Measurements from ENCODE around the gene SORBS2.

SORBS2 gene

GRCh38 chr4:185764876-185765275 is 47.1 kb downstream of the SORBS2 start:
- Histone ChIP-seq H2AFZ (ENCODE audit: insufficient read depth, low read length, poor library complexity) (no peak overlapping the region), H3K36me3 (ENCODE audit: control insufficient read depth in 1 of 2, insufficient read depth in 2 of 2, low read length in 2 of 2) (no peaks in the 10 kb centered on the region), H3K23ac (ENCODE audit: low read length) (no peak overlapping the region), H3K18ac (ENCODE audit: low read length) (no peak overlapping the region), H2BK120ac (ENCODE audit: insufficient read depth, low read length, poor library complexity) (no peak overlapping the region), H3K27me3 (ENCODE audit: insufficient read depth, low read length) (no peaks in the 10 kb centered on the region), H3K9ac (ENCODE audit: low read length) (no peak overlapping the region), H2AK5ac (ENCODE audit: low read length) (no peak overlapping the region), H4K91ac (ENCODE audit: low read depth, low read length) (no peak overlapping the region), H3K79me1 (ENCODE audit: low read length) (no peaks in the 10 kb centered on the region), H4K8ac (ENCODE audit: low read depth, low read length) (no peak overlapping the region), H3K4me2 (ENCODE audit: low read length) (no peak overlapping the region), H3K4me1 (ENCODE audit: control insufficient read depth in 1 of 2, insufficient read depth in 2 of 2, low read length in 2 of 2) (no peaks in the 10 kb centered on the region), H2BK5ac (ENCODE audit: low read depth, low read length, poor library complexity) (no peak overlapping the region), H3K9me3 (ENCODE audit: insufficient read depth, low read depth, low read length) (no peaks in the 10 kb centered on the region), H3K79me2 (ENCODE audit: control insufficient read depth, insufficient read depth, low read length, poor library complexity) (no peaks in the 10 kb centered on the region), H4K12ac (ENCODE audit: low read depth, low read length) (no peak overlapping the region), H2BK12ac (ENCODE audit: low read length) (no peak overlapping the region), H3K14ac (ENCODE audit: low read length) (no peak overlapping the region), H3K4me3 (ENCODE audit: low read depth, low read length) (no peak overlapping the region), H3K27ac (ENCODE audit: low read depth, low read length) (no peak overlapping the region), H3K4ac (ENCODE audit: low read depth, low read length) (no peak overlapping the region)
- no peak for DNase-seq

GRCh38 chr4:185761352-185762235 is 50.4 kb downstream of the SORBS2 start:
- Histone ChIP-seq H4K12ac (ENCODE audit: low read depth, low read length) (no peak overlapping the region), H3K9me3 (ENCODE audit: insufficient read depth, low read depth, low read length) (no peaks in the 10 kb centered on the region), H3K79me2 (ENCODE audit: control insufficient read depth, insufficient read depth, low read length, poor library complexity) (no peaks in the 10 kb centered on the region), H2BK120ac (ENCODE audit: insufficient read depth, low read length, poor library complexity) (no peak overlapping the region), H3K36me3 (ENCODE audit: control insufficient read depth in 1 of 2, insufficient read depth in 2 of 2, low read length in 2 of 2) (no peaks in the 10 kb centered on the region), H3K4ac (ENCODE audit: low read depth, low read length) (no peak overlapping the region), H3K4me2 (ENCODE audit: low read length) (no peak overlapping the region), H2AK5ac (ENCODE audit: low read length) (no peak overlapping the region), H3K27ac (ENCODE audit: low read depth, low read length) (no peak overlapping the region), H3K23ac (ENCODE audit: low read length) (no peak overlapping the region), H2BK12ac (ENCODE audit: low read length) (no peak overlapping the region), H4K8ac (ENCODE audit: low read depth, low read length) (no peak overlapping the region), H3K18ac (ENCODE audit: low read length) (no peak overlapping the region), H2BK5ac (ENCODE audit: low read depth, low read length, poor library complexity) (no peak overlapping the region), H3K79me1 (ENCODE audit: low read length) (no peaks in the 10 kb centered on the region), H2AFZ (ENCODE audit: insufficient read depth, low read length, poor library complexity) (no peak overlapping the region), H3K4me3 (ENCODE audit: low read depth, low read length) (no peak overlapping the region), H3K27me3 (ENCODE audit: insufficient read depth, low read length) (no peaks in the 10 kb centered on the region), H3K14ac (ENCODE audit: low read length) (no peak overlapping the region), H3K9ac (ENCODE audit: low read length) (no peak overlapping the region), H4K91ac (ENCODE audit: low read depth, low read length) (no peak overlapping the region), H3K4me1 (ENCODE audit: control insufficient read depth in 1 of 2, insufficient read depth in 2 of 2, low read length in 2 of 2) (no peaks in the 10 kb centered on the region)
- WGBS (ENCODE audit: extremely low coverage, insufficient coverage, insufficient read length) = 100% methylated on average over 2 of the region's 9 CpGs
- no peak for DNase-seq

GRCh38 chr4:185758807-185759206 is 53.2 kb downstream of the SORBS2 start:
- Histone ChIP-seq H2AFZ (ENCODE audit: insufficient read depth, low read length, poor library complexity) (no peak overlapping the region), H3K79me2 (ENCODE audit: control insufficient read depth, insufficient read depth, low read length, poor library complexity) (no peaks in the 10 kb centered on the region), H3K23ac (ENCODE audit: low read length) (no peak overlapping the region), H2BK120ac (ENCODE audit: insufficient read depth, low read length, poor library complexity) (no peak overlapping the region), H3K4ac (ENCODE audit: low read depth, low read length) (no peak overlapping the region), H2BK5ac (ENCODE audit: low read depth, low read length, poor library complexity) (no peak overlapping the region), H3K4me3 (ENCODE audit: low read depth, low read length) (no peak overlapping the region), H3K4me2 (ENCODE audit: low read length) (no peak overlapping the region), H3K14ac (ENCODE audit: low read length) (no peak overlapping the region), H3K4me1 (ENCODE audit: control insufficient read depth in 1 of 2, insufficient read depth in 2 of 2, low read length in 2 of 2) (no peaks in the 10 kb centered on the region), H3K9ac (ENCODE audit: low read length) (no peak overlapping the region), H3K9me3 (ENCODE audit: insufficient read depth, low read depth, low read length) (no peaks in the 10 kb centered on the region), H4K12ac (ENCODE audit: low read depth, low read length) (no peak overlapping the region), H4K8ac (ENCODE audit: low read depth, low read length) (no peak overlapping the region), H3K36me3 (ENCODE audit: control insufficient read depth in 1 of 2, insufficient read depth in 2 of 2, low read length in 2 of 2) (no peaks in the 10 kb centered on the region), H3K18ac (ENCODE audit: low read length) (no peak overlapping the region), H3K27me3 (ENCODE audit: insufficient read depth, low read length) (no peaks in the 10 kb centered on the region), H3K79me1 (ENCODE audit: low read length) (no peaks in the 10 kb centered on the region), H2AK5ac (ENCODE audit: low read length) (no peak overlapping the region), H3K27ac (ENCODE audit: low read depth, low read length) (no peak overlapping the region), H2BK12ac (ENCODE audit: low read length) (no peak overlapping the region), H4K91ac (ENCODE audit: low read depth, low read length) (no peak overlapping the region)
- no CpG with 5 or more reads among the region's 2 CpGs for WGBS (ENCODE audit: extremely low coverage, insufficient coverage, insufficient read length)
- no peak for DNase-seq

- no peak overlapping the region for H3K14ac ChIP-seq (ENCODE audit: low read length)
- no peaks in the 10 kb centered on the region for H3K4me1 ChIP-seq (ENCODE audit: control insufficient read depth in 1 of 2, insufficient read depth in 2 of 2, low read length in 2 of 2)
- no peak overlapping the region for H2BK5ac ChIP-seq (ENCODE audit: low read depth, low read length, poor library complexity)
- H2BK120ac ChIP-seq (ENCODE audit: insufficient read depth, low read length, poor library complexity) = no peak overlapping the region
- no peaks in the 10 kb centered on the region for H3K9me3 ChIP-seq (ENCODE audit: insufficient read depth, low read depth, low read length)
- no peak overlapping the region for H4K12ac ChIP-seq (ENCODE audit: low read depth, low read length)
- no peak overlapping the region for H4K8ac ChIP-seq (ENCODE audit: low read depth, low read length)
- no peaks in the 10 kb centered on the region for H3K27me3 ChIP-seq (ENCODE audit: insufficient read depth, low read length)
- H3K18ac ChIP-seq (ENCODE audit: low read length) = no peak overlapping the region
- H3K4me3 ChIP-seq (ENCODE audit: low read depth, low read length) = no peak overlapping the region
- H3K4me2 ChIP-seq (ENCODE audit: low read length) = no peak overlapping the region
- no peak for DNase-seq
- H2BK12ac ChIP-seq (ENCODE audit: low read length) = no peak overlapping the region
- H2AFZ ChIP-seq (ENCODE audit: insufficient read depth, low read length, poor library complexity) = no peak overlapping the region
- H3K27ac ChIP-seq (ENCODE audit: low read depth, low read length) = no peak overlapping the region
- no peak overlapping the region for H2AK5ac ChIP-seq (ENCODE audit: low read length)
- no peaks in the 10 kb centered on the region for H3K36me3 ChIP-seq (ENCODE audit: control insufficient read depth in 1 of 2, insufficient read depth in 2 of 2, low read length in 2 of 2)
- H3K79me1 ChIP-seq (ENCODE audit: low read length) = no peaks in the 10 kb centered on the region
- H3K9ac ChIP-seq (ENCODE audit: low read length) = no peak overlapping the region
- H3K79me2 ChIP-seq (ENCODE audit: control insufficient read depth, insufficient read depth, low read length, poor library complexity) = no peaks in the 10 kb centered on the region
- H4K91ac ChIP-seq (ENCODE audit: low read depth, low read length) = no peak overlapping the region
- H3K23ac ChIP-seq (ENCODE audit: low read length) = no peak overlapping the region
- no peak overlapping the region for H3K4ac ChIP-seq (ENCODE audit: low read depth, low read length)
Measured at GRCh38 chr4:185755451-185755850, 56.5 kb downstream of the SORBS2 start.

Data from trophoblast cell (in vitro differentiated cells and primary cell).